K562 (cell line): ENCODE data around the gene NPFFR1. TPM values are rescaled to one million over a fixed set of nuclear protein-coding genes. Genes with fewer than 3 reads are reported as not detected.

ENCODE experiments used
- ATAC-seq: fragments of 200-7000 bp; cut with Tn5 transposase; 3 replicates; pipeline ENCODE4 v1.9.1; 2020; ENCODE audit warnings: moderate library complexity
- BruUV-seq: library from RNA; stranded (reverse); fragments of 400-500 nt; replicated peaks from 2 replicates; lab custom pipeline; 2021; lab: Mats Ljungman, UMichigan
- CTCF ChIA-PET: fragments of 300-600 bp; formaldehyde crosslinking; extraction: SDS; loops from one replicate; lab custom pipeline; 2021; ENCODE audit warnings: low intra/inter-chr PET ratio; lab: Yijun Ruan, JAX
- POLR2A ChIA-PET: fragments of 300-600, 350-650 bp; sonication (Branson Sonifier 250); formaldehyde crosslinking; extraction: SDS; loops from one replicate; lab custom pipeline; 2021; ENCODE audit warnings: antibody characterized with exemption, inconsistent platforms; lab: Yijun Ruan, JAX
- DNase-seq, 4 experiments: peaks; one replicate each; pipeline versions ENCODE4 v3.0.0 to v3.0.0-alpha.2; 2011 to 2018; ENCODE audit warnings: low spot score in 3 of 4, mixed read lengths in 3 of 4; ENCODE audit errors: extremely low read depth in 1 of 4
- FAIRE-seq: peaks from 2 replicates; lab custom pipeline; 2011; peaks lifted over from hg19 to GRCh38; lab: Jason Lieb, UNC
- H2AFZ ChIP-seq: 2 replicates; pipeline ENCODE4 v1.6.0; 2011; ENCODE audit warnings: low read depth, low read length, control low read depth, inconsistent platforms
- H3K27ac ChIP-seq: fragments of 200-600 bp; 3 replicates; pipeline ENCODE4 v1.8.0; 2011; ENCODE audit warnings: low read depth, mild to moderate bottlenecking, control low read depth, inconsistent platforms, low read length, moderate library complexity, mixed read lengths; ENCODE audit errors: extremely low read depth
- H3K27me3 ChIP-seq, 2 experiments: fragments of 300-600 bp in 1 of 2; 2 replicates in 1 of 2; 3 replicates in 1 of 2; pipeline versions ENCODE4 v1.6.0 to v1.8.0; 2011; ENCODE audit warnings: inconsistent platforms in 2 of 2, low read length in 2 of 2, mild to moderate bottlenecking in 1 of 2, mixed read lengths in 1 of 2, moderate library complexity in 1 of 2; ENCODE audit not compliant: control insufficient read depth in 2 of 2, insufficient read depth in 2 of 2
- H3K36me3 ChIP-seq: fragments of 300-600 bp; 3 replicates; pipeline ENCODE4 v1.8.0; 2011; ENCODE audit warnings: mild to moderate bottlenecking, low read length, inconsistent platforms; ENCODE audit not compliant: control insufficient read depth, insufficient read depth
- H3K4me1 ChIP-seq, 2 experiments: fragments of 200-600 bp in 1 of 2; replicated peaks in 1 of 2; 2 replicates in 1 of 2; 3 replicates in 1 of 2; pipeline versions ENCODE4 v1.5.1 to v1.8.0; 2011; ENCODE audit warnings: inconsistent platforms in 2 of 2, low read length in 2 of 2, mild to moderate bottlenecking in 1 of 2, mixed read lengths in 1 of 2, moderate library complexity in 1 of 2; ENCODE audit not compliant: control insufficient read depth in 2 of 2, insufficient read depth in 2 of 2
- H3K4me2 ChIP-seq: 2 replicates; pipeline ENCODE4 v1.6.1; 2011; ENCODE audit warnings: low read length, control low read depth, inconsistent platforms, mixed read lengths; ENCODE audit not compliant: insufficient read depth
- H3K4me3 ChIP-seq: fragments of 200-600 bp; sonication (generic), shearing (Covaris generic); 2 replicates; pipeline ENCODE4 v1.5.1; 2016; ENCODE audit warnings: control low read depth, inconsistent platforms
- H3K79me2 ChIP-seq: fragments of 200-600 bp; 3 replicates; pipeline ENCODE4 v1.8.0; 2011; ENCODE audit warnings: low read length, inconsistent platforms; ENCODE audit not compliant: control insufficient read depth, insufficient read depth
- H3K9ac ChIP-seq, 2 experiments: 2 replicates each; pipeline versions ENCODE4 v1.6.0 to v1.6.1; 2011; ENCODE audit warnings: low read depth in 2 of 2, low read length in 2 of 2, control low read depth in 1 of 2, inconsistent platforms in 1 of 2, mild to moderate bottlenecking in 1 of 2, mixed read lengths in 1 of 2; ENCODE audit not compliant: insufficient read depth in 1 of 2
- H3K9me1 ChIP-seq: one replicate; pipeline ENCODE4 v1.6.0; 2011; ENCODE audit warnings: inconsistent platforms, mild to moderate bottlenecking, low read length, moderate library complexity; ENCODE audit not compliant: control insufficient read depth, insufficient read depth
- H3K9me3 ChIP-seq: replicated peaks from 2 replicates; pipeline ENCODE4 v1.5.1; 2011; ENCODE audit warnings: low read depth, low read length, inconsistent platforms; ENCODE audit not compliant: control insufficient read depth, insufficient read depth
- H4K20me1 ChIP-seq: replicated peaks from 2 replicates; pipeline ENCODE4 v1.6.1; 2011; ENCODE audit warnings: low read length, inconsistent platforms, mixed read lengths; ENCODE audit not compliant: control insufficient read depth, insufficient read depth
- CUX1 ChIP-seq: fragments of 200-800 bp; sonication (Bioruptor generic); IDR thresholded peaks from 2 replicates; pipeline ENCODE4 v1.6.1; 2016; ENCODE audit warnings: missing genetic modification characterization, missing compliant biosample characterization
- E2F3 ChIP-seq: fragments of 250-450 bp; sonication (Bioruptor Pico); IDR thresholded peaks from 2 replicates; pipeline ENCODE4 v1.4.0; 2020; ENCODE audit warnings: mild to moderate bottlenecking
- MBD2 ChIP-seq: sonication (generic); IDR thresholded peaks from 2 replicates; pipeline ENCODE4 v1.6.1; 2016; ENCODE audit warnings: low read depth, borderline replicate concordance
- NCOA4 ChIP-seq: fragments of 450-650 bp; IDR thresholded peaks from 2 replicates; pipeline ENCODE4 v1.6.1; 2018; ENCODE audit warnings: mild to moderate bottlenecking; ENCODE audit not compliant: partially characterized antibody
- NFXL1 ChIP-seq: fragments of 450-650 bp; formaldehyde crosslinking; IDR thresholded peaks from 2 replicates; pipeline ENCODE4 v1.4.0; 2021; ENCODE audit warnings: mild to moderate bottlenecking
- NKRF ChIP-seq: fragments of 450-650 bp; IDR thresholded peaks from 2 replicates; pipeline ENCODE4 v1.6.1; 2016; ENCODE audit warnings: borderline replicate concordance
- SP2 ChIP-seq: IDR thresholded peaks from 2 replicates; pipeline ENCODE4 v1.6.1; 2011; ENCODE audit warnings: mild to moderate bottlenecking, low read depth, low read length, moderate library complexity; ENCODE audit not compliant: poor library complexity, severe bottlenecking; ENCODE audit errors: extremely low read depth
- XRCC4 ChIP-seq: IDR thresholded peaks from one replicate; pipeline ENCODE4 v1.6.1; 2011; ENCODE audit not compliant: insufficient read depth, insufficient read length; ENCODE audit errors: extremely low read depth
- ZNF512 ChIP-seq: IDR thresholded peaks from 2 replicates; pipeline ENCODE4 v1.6.1; 2016; ENCODE audit warnings: missing genetic modification characterization, missing compliant biosample characterization
- WGBS: fragments of 100-300 bp; shearing (Covaris generic); methylation state at CpG from one replicate; pipeline ENCODE4 v1.1.6; 2016; ENCODE audit warnings: low coverage, mixed read lengths; ENCODE audit not compliant: insufficient coverage; ENCODE audit errors: missing lambda C conversion rate; 5-methylcytosine and 5-hydroxymethylcytosine counted together
- in situ Hi-C: fragments of 300-500 bp; cut with MboI; formaldehyde crosslinking; loops from 4 replicates; pipeline ENCODE4 v1.15.0; 2018; ENCODE audit warnings: inconsistent platforms, mixed read lengths
- intact Hi-C: fragments of 100-400 bp; cut with micrococcal nuclease; formaldehyde crosslinking; loops from 2 replicates; pipeline ENCODE4 v1.14.2; 2022
- polyA plus RNA-seq, 8 experiments: library from polyadenylated mRNA; depleted of rRNA in 4 of 8; stranded (reverse) in 5 of 8; unstranded in 3 of 8; fragments of >200 nt; fragmentation: Nextera tagmentation in 2 of 8; fragmentation: Illumina TruSeq in 1 of 8; extraction: Ambion mirVana in 2 of 8; extraction: Trizol in 1 of 8; gene quantifications; 2 replicates each; pipeline versions ENCODE4 v1.2.1 to v1.2.3, GENCODE V29; 2011 to 2014; ENCODE audit warnings: inconsistent platforms in 1 of 8, missing spikeins in 1 of 8
- total RNA-seq, 7 experiments: library from RNA; depleted of rRNA in 6 of 7; stranded (reverse); fragments of >200 nt in 6 of 7; fragmentation: Illumina TruSeq in 2 of 7; extraction: Trizol in 2 of 7; gene quantifications; 2 replicates each; pipeline versions ENCODE4 v1.2.1 to v1.2.3, GENCODE V29; 2011 to 2021; ENCODE audit warnings: low replicate concordance in 1 of 7

The NPFFR1 gene
- total and polyA plus RNA-seq, 9 of the 15 experiments (the other 6 are each of a cell fraction or from before 2014, with no cell fraction given): under 0.01 TPM; not detected in 8

- TF ChIP-seq SP2: no peak
These were observed 55.3 kb downstream of the NPFFR1 start (continued) for GRCh38 chr10:70228491-70228890.

- H3K36me3 ChIP-seq: peaks cover 77% of the 10 kb centered on the region
- H3K79me2 ChIP-seq: peaks cover 95% of the 10 kb centered on the region
- H2AFZ ChIP-seq: no peak overlapping the region
- no TSS peak for BruUV-seq
- H3K4me1 ChIP-seq: peaks cover 2 to 17% of the 10 kb centered on the region in 2 experiments; a peak in 4 of 5 replicates
- no peaks in the 10 kb centered on the region for H3K27me3 ChIP-seq
- FAIRE-seq: no peak
- H3K9ac ChIP-seq: no peak overlapping the region
- in situ Hi-C loops (no loop called here), intact Hi-C loops (loop anchor here (10.0 kb wide), 1 partner anchor 307 kb away; no protein-coding TSS in a partner anchor)
- TF ChIP-seq NCOA4 (no peak), CUX1 (CRISPR knock-in tag) (no peak), E2F3 (CRISPR knock-in tag) (no peak), NFXL1 (no peak), MBD2 (no peak), XRCC4 (no peak), ZNF512 (tag) (no peak), NKRF (no peak)
- ATAC-seq: no peak
- POLR2A ChIA-PET: interaction anchor here (0.6 to 1.6 kb wide), 4 partner anchors 18 to 128 kb away, joined by 3 to 6 read pairs (median 4); no protein-coding TSS in a partner anchor
- H3K4me2 ChIP-seq: no peak overlapping the region
- no peaks in the 10 kb centered on the region for H3K9me1 ChIP-seq
- CTCF ChIA-PET: no interaction called here
- no peak for DNase-seq
- H3K4me3 ChIP-seq: no peak overlapping the region
- H3K27ac ChIP-seq: no peak overlapping the region
- H4K20me1 ChIP-seq: peaks cover 5% of the 10 kb centered on the region; the same call in 1 of the 2 replicates
- no peaks in the 10 kb centered on the region for H3K9me3 ChIP-seq
- 93% methylated on average over 3 of the region's 3 CpGs for WGBS
These were observed 56.1 kb downstream of the NPFFR1 start for GRCh38 chr10:70227548-70228320.
